ENCODE data around the gene SFT2D3.

SFT2D3 gene

GRCh38 chr2:127675331-127676261, 25.7 kb upstream of the SFT2D3 start, which contains the start of gene LIMS2:
TSS of gene LIMS2 (minus strand) at chr2:127675530. CDS start at chr2:127675024, 506 bp downstream.
- Histone ChIP-seq H3K9ac (ENCODE audit: low read length) (peak within 1 kb of the TSS; percentile 51), H3K27ac (ENCODE audit: low read depth, low read length) (no peak within 1 kb of the TSS), H3K27me3 (ENCODE audit: control insufficient read depth, insufficient read depth, low read length) (peaks cover 85% of the 10 kb centered on the region), H3K36me3 (ENCODE audit: control insufficient read depth, insufficient read depth, low read length) (no peaks in the 10 kb centered on the region), H3K4me3 (ENCODE audit: low read depth, low read length) (peak within 1 kb of the TSS; percentile 77), H3K9me3 (ENCODE audit: control insufficient read depth, insufficient read depth, low read depth, low read length) (no peaks in the 10 kb centered on the region), H3K4me1 (ENCODE audit: control insufficient read depth, insufficient read depth, low read length) (peaks cover 9% of the 10 kb centered on the region; the same call in 1 of the 2 replicates)

- Histone ChIP-seq H3K4me3 (ENCODE audit: low read depth, low read length) (no peak overlapping the region), H3K36me3 (ENCODE audit: control insufficient read depth, insufficient read depth, low read length) (no peaks in the 10 kb centered on the region), H3K9ac (ENCODE audit: low read length) (no peak overlapping the region), H3K9me3 (ENCODE audit: control insufficient read depth, insufficient read depth, low read depth, low read length) (no peaks in the 10 kb centered on the region), H3K27ac (ENCODE audit: low read depth, low read length) (no peak overlapping the region), H3K4me1 (ENCODE audit: control insufficient read depth, insufficient read depth, low read length) (peaks cover 9% of the 10 kb centered on the region; the same call in 1 of the 2 replicates), H3K27me3 (ENCODE audit: control insufficient read depth, insufficient read depth, low read length) (peaks cover 75% of the 10 kb centered on the region)
Measured at GRCh38 chr2:127676906-127677305, 24.4 kb upstream of the SFT2D3 start.

GRCh38 chr2:127678531-127678930, 22.8 kb upstream of the SFT2D3 start:
- Histone ChIP-seq H3K4me1 (ENCODE audit: control insufficient read depth, insufficient read depth, low read length) (peaks cover 9% of the 10 kb centered on the region; the same call in 1 of the 2 replicates), H3K36me3 (ENCODE audit: control insufficient read depth, insufficient read depth, low read length) (no peaks in the 10 kb centered on the region), H3K27me3 (ENCODE audit: control insufficient read depth, insufficient read depth, low read length) (peaks cover 58% of the 10 kb centered on the region)

GRCh38 chr2:127678991-127679390, 22.3 kb upstream of the SFT2D3 start:
- no peaks in the 10 kb centered on the region for H3K9me3 ChIP-seq (ENCODE audit: control insufficient read depth, insufficient read depth, low read depth, low read length)

More at GRCh38 chr2:127678531-127678930, 22.8 kb upstream of the SFT2D3 start:
- H3K27ac ChIP-seq (ENCODE audit: low read depth, low read length): no peak overlapping the region
- no peak overlapping the region for H3K4me3 ChIP-seq (ENCODE audit: low read depth, low read length)
- H3K9me3 ChIP-seq (ENCODE audit: control insufficient read depth, insufficient read depth, low read depth, low read length): no peaks in the 10 kb centered on the region
- H3K9ac ChIP-seq (ENCODE audit: low read length): no peak overlapping the region

GRCh38 chr2:127679680-127680361, 21.5 kb upstream of the SFT2D3 start:
- H3K27ac ChIP-seq (ENCODE audit: low read depth, low read length): no peak overlapping the region
- H3K9me3 ChIP-seq (ENCODE audit: control insufficient read depth, insufficient read depth, low read depth, low read length): no peaks in the 10 kb centered on the region
- no peak overlapping the region for H3K9ac ChIP-seq (ENCODE audit: low read length)
- peaks cover 45% of the 10 kb centered on the region for H3K27me3 ChIP-seq (ENCODE audit: control insufficient read depth, insufficient read depth, low read length)
- no peaks in the 10 kb centered on the region for H3K36me3 ChIP-seq (ENCODE audit: control insufficient read depth, insufficient read depth, low read length)
- H3K4me3 ChIP-seq (ENCODE audit: low read depth, low read length): no peak overlapping the region
- H3K4me1 ChIP-seq (ENCODE audit: control insufficient read depth, insufficient read depth, low read length): peaks cover 4% of the 10 kb centered on the region; the same call in 1 of the 2 replicates

More at GRCh38 chr2:127678991-127679390, 22.3 kb upstream of the SFT2D3 start:
- Histone ChIP-seq H3K36me3 (ENCODE audit: control insufficient read depth, insufficient read depth, low read length) (no peaks in the 10 kb centered on the region), H3K9ac (ENCODE audit: low read length) (no peak overlapping the region), H3K27ac (ENCODE audit: low read depth, low read length) (no peak overlapping the region), H3K4me3 (ENCODE audit: low read depth, low read length) (no peak overlapping the region), H3K4me1 (ENCODE audit: control insufficient read depth, insufficient read depth, low read length) (peaks cover 9% of the 10 kb centered on the region; the same call in 1 of the 2 replicates), H3K27me3 (ENCODE audit: control insufficient read depth, insufficient read depth, low read length) (peaks cover 54% of the 10 kb centered on the region)

- H3K4me1 ChIP-seq (ENCODE audit: control insufficient read depth, insufficient read depth, low read length): peaks cover 4% of the 10 kb centered on the region; the same call in 1 of the 2 replicates
- H3K9me3 ChIP-seq (ENCODE audit: control insufficient read depth, insufficient read depth, low read depth, low read length): no peaks in the 10 kb centered on the region
- no peak overlapping the region for H3K9ac ChIP-seq (ENCODE audit: low read length)
- no peaks in the 10 kb centered on the region for H3K36me3 ChIP-seq (ENCODE audit: control insufficient read depth, insufficient read depth, low read length)
- no peak overlapping the region for H3K27ac ChIP-seq (ENCODE audit: low read depth, low read length)
- no peak overlapping the region for H3K4me3 ChIP-seq (ENCODE audit: low read depth, low read length)
- peaks cover 39% of the 10 kb centered on the region for H3K27me3 ChIP-seq (ENCODE audit: control insufficient read depth, insufficient read depth, low read length)
Measured at GRCh38 chr2:127680706-127681287, 20.5 kb upstream of the SFT2D3 start.

GRCh38 chr2:127681288-127681804, 20.0 kb upstream of the SFT2D3 start:
- no peaks in the 10 kb centered on the region for H3K4me1 ChIP-seq (ENCODE audit: control insufficient read depth, insufficient read depth, low read length)
- peaks cover 34% of the 10 kb centered on the region for H3K27me3 ChIP-seq (ENCODE audit: control insufficient read depth, insufficient read depth, low read length)
- H3K9me3 ChIP-seq (ENCODE audit: control insufficient read depth, insufficient read depth, low read depth, low read length): no peaks in the 10 kb centered on the region
- H3K4me3 ChIP-seq (ENCODE audit: low read depth, low read length): no peak overlapping the region
- no peak overlapping the region for H3K9ac ChIP-seq (ENCODE audit: low read length)
- H3K36me3 ChIP-seq (ENCODE audit: control insufficient read depth, insufficient read depth, low read length): no peaks in the 10 kb centered on the region
- H3K27ac ChIP-seq (ENCODE audit: low read depth, low read length): no peak overlapping the region

GRCh38 chr2:127681976-127682857, 19.1 kb upstream of the SFT2D3 start:
- H3K36me3 ChIP-seq (ENCODE audit: control insufficient read depth, insufficient read depth, low read length): no peaks in the 10 kb centered on the region
- H3K9me3 ChIP-seq (ENCODE audit: control insufficient read depth, insufficient read depth, low read depth, low read length): no peaks in the 10 kb centered on the region
- H3K9ac ChIP-seq (ENCODE audit: low read length): no peak overlapping the region
- H3K4me1 ChIP-seq (ENCODE audit: control insufficient read depth, insufficient read depth, low read length): no peaks in the 10 kb centered on the region
- no peak overlapping the region for H3K27ac ChIP-seq (ENCODE audit: low read depth, low read length)
- H3K4me3 ChIP-seq (ENCODE audit: low read depth, low read length): no peak overlapping the region
- H3K27me3 ChIP-seq (ENCODE audit: control insufficient read depth, insufficient read depth, low read length): peaks cover 25% of the 10 kb centered on the region

- H3K4me3 ChIP-seq (ENCODE audit: low read depth, low read length): no peak overlapping the region
- H3K4me1 ChIP-seq (ENCODE audit: control insufficient read depth, insufficient read depth, low read length): no peaks in the 10 kb centered on the region
- H3K36me3 ChIP-seq (ENCODE audit: control insufficient read depth, insufficient read depth, low read length): no peaks in the 10 kb centered on the region
- H3K27ac ChIP-seq (ENCODE audit: low read depth, low read length): no peak overlapping the region
- H3K9me3 ChIP-seq (ENCODE audit: control insufficient read depth, insufficient read depth, low read depth, low read length): 0 out of 2 replicates have a peak, but pooled peaks cover 2% of the 10 kb centered on the region
- no peak overlapping the region for H3K9ac ChIP-seq (ENCODE audit: low read length)
- peaks cover 17% of the 10 kb centered on the region; the same call in 1 of the 2 replicates for H3K27me3 ChIP-seq (ENCODE audit: control insufficient read depth, insufficient read depth, low read length)
Measured at GRCh38 chr2:127683056-127683455, 18.2 kb upstream of the SFT2D3 start.

GRCh38 chr2:127683757-127684156, 17.5 kb upstream of the SFT2D3 start:
- no peak overlapping the region for H3K27ac ChIP-seq (ENCODE audit: low read depth, low read length)
- H3K4me3 ChIP-seq (ENCODE audit: low read depth, low read length): no peak overlapping the region
- H3K9me3 ChIP-seq (ENCODE audit: control insufficient read depth, insufficient read depth, low read depth, low read length): peaks cover 9% of the 10 kb centered on the region
- H3K4me1 ChIP-seq (ENCODE audit: control insufficient read depth, insufficient read depth, low read length): no peaks in the 10 kb centered on the region
- H3K9ac ChIP-seq (ENCODE audit: low read length): no peak overlapping the region
- peaks cover 10% of the 10 kb centered on the region; the same call in 1 of the 2 replicates for H3K27me3 ChIP-seq (ENCODE audit: control insufficient read depth, insufficient read depth, low read length)
- no peaks in the 10 kb centered on the region for H3K36me3 ChIP-seq (ENCODE audit: control insufficient read depth, insufficient read depth, low read length)
